DMS79 (cell line): ENCODE measurements around the gene CCR2.
"Not testable (repeated sequence)": the region's sequence is repeated elsewhere in the genome, so short reads cannot be mapped to it uniquely, and the experiment has no call there.

ENCODE experiments used
- DNase-seq: peaks from one replicate; lab custom pipeline; 2025; lab: John Stamatoyannopoulos, UW

Gene CCR2

GRCh38 chr3:46380471-46381221, 26.7 kb downstream of the CCR2 start:
- DNase-seq = no peak

DNA sequence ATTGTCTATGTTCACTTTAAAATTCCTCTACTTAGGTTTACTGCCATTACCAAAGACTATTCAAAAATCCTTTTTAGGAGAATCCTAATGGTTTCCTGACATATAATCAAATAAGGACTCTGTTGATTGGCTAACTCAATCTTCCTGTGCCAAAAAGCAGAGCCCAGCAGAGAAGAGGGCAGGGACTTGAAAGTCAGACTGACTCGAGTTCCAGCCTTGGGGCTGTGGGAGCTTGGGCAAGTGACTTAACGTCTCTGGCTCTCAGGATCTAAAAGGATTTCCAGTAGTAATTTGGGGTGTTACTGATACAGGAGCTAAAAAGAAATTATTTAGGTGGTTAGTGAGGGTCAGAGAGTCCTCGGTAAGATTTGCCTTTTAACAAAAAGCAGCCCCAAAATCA, 27.7 kb downstream of the CCR2 start:
- DNase-seq = no peak

DNA sequence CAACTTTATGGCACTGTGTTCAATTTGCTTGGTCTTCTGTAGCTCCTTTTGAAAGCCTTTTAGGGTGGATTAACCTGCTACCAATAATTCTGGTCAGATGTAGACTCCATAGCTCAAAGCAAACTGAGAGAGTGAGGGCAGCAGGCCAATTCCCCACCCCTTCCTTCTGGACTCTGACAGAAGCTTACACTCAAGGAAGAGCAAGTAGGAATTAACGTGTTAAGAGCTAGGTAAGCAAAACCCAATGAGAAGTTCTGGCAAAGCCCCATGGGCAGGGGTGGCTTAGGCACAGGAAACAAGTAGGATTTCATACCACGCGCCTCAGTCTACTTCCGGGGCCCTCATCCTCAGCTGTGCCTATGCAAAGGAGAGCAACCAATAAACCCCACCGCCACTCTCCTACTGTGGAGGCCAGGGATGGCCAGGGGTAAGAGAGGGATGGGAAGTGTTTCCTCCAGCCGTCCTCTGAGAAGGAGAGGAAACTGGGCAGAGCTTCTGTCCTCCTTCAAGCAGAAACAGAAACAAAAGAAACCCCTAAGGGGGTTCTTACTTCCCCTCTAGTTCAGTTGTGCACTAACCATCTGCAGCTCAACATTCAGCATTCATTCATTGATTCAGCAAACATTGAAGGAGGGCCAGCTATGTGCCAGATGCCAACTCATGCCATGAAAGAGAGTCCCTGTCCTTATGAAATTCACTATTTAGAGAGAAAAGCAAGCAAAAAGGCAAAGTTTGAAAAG, 29.5 kb downstream of the CCR2 start:
- DNase-seq = no peak

DNA sequence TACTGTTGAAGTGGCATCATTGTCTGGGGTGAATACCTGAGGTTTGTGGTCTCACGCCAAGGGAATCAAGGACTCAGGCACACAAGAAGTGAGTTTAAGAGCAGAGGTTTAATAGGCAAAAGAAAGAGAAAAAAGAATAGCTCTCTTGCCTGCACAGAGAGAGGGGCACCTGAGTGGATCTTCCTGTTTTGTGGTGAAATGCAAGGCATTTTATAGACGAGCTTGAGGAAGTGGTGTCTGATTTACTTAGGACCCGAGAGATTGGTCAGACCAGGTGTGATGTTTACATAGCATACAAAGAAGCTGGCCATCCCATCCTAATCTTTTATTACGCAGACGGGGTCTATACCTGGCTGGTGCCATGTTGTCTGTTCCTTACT, 30.0 kb downstream of the CCR2 start:
- DNase-seq = no peak

DNA sequence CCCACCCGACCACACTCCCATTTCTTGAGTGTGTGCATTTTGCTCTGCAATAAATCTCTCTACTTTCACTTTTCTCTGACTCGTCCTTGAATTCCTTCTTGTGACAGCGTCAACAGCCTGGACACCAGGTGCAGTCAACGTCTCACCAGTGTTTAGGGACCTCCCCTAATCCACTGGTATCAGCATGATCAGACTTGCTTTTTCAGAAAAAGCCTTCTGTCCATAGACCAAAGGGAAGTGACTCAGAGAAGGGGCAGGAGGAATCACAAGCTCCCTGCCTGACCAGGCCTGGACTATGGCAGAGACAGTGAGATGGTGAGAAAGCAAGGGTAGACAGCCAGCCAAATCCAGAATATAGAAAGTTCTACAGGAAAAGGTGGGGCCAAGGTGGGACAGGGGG, 32.3 kb downstream of the CCR2 start:
- DNase-seq = no peak

GRCh38 chr3:46388847-46389246, 34.9 kb downstream of the CCR2 start:
- DNase-seq = not testable (repeated sequence)

- DNase-seq = no peak
These were observed 35.4 kb downstream of the CCR2 start for GRCh38 chr3:46389306-46389705.

DNA sequence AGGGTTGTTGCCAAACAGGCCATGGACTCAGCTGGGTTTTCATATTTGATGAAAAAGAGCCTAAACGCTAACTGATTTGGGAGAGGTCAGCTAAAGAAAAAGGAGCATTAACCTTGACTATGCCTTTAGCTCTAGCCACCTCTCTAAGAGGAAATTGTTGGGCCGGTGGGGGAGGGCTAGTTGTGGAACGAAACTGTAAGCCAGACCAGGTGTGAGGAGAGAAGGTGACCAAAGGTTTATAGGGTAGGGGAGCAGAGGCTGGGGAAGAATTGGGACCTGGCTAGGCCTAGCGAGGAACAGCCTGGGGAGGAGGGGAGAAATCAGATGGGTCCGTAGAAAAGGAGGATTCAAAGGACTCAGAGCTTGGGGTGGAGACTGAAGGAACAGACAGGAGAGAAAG, 37.6 kb downstream of the CCR2 start:
- DNase-seq = not testable (repeated sequence)

DNA sequence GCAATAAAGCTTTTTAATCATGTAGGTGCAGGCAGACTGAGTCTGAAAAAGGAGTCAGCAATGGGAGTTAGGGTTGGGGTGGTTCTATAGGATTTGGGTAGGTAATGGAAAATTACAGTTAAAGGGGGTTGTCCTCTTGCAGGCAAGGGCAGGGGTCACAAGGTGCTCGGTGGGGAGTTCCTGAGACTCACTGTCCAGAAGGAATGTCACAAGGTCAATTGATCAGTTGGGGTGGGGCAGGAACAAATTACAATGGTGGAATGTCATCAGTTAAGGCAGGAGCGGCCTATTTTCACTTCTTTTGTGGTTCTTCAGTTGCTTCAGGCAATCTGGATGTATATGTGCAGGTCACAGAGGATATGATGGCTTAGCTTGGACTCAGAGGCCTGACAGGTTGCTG, 39.1 kb downstream of the CCR2 start:
- no peak for DNase-seq

GRCh38 chr3:46393554-46394434, 39.9 kb downstream of the CCR2 start:
- DNase-seq = no peak

DNA sequence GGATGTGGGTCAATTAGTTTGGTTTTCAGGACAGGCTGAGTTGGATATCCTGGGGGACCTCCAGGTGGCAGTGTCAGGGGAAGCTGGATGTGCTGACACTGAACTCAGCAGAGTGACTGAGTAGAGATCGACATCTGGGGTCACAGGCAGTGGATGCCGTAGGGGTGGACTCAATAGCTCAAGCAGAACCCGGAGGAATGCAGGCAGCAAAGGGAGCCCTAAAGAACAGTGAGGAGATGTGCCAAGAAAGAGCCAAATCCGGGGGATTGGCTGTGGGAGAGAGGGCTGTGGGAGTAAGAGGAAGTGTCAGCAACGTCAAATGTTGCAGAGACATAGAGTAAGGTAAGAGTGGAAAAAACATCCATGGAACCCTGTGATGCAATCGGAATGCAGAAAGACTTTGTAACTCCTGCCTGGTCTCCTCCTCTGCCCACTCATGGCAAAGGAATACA, 41.3 kb downstream of the CCR2 start:
- no peak for DNase-seq

- DNase-seq = no peak
These were observed 42.0 kb downstream of the CCR2 start for GRCh38 chr3:46395766-46396530.

GRCh38 chr3:46397111-46397510, 43.2 kb downstream of the CCR2 start:
- no peak for DNase-seq

GRCh38 chr3:46398186-46398955, 44.5 kb downstream of the CCR2 start:
- DNase-seq = no peak

DNA sequence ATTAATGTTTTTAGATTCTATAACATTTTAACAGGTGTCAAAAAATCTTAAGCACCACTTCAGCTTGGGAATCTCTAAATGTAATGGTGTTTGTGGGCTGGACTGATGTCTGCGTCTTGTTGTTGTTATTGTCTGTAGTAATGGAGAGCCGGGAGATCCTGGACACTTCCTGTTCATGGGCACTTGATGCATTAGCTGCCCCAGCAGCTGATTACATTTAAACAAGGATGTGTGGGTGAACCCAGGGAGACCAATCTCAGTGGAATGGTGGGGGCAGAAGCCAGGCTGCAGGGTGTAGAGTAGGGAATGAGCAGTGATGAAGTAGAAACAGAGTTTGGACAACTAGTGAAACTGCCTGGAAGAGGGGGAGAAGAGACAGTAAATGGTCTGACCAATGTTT, 45.2 kb downstream of the CCR2 start:
- no peak for DNase-seq

- no peak for DNase-seq
These were observed 45.6 kb downstream of the CCR2 start for GRCh38 chr3:46399557-46399956.

DNA sequence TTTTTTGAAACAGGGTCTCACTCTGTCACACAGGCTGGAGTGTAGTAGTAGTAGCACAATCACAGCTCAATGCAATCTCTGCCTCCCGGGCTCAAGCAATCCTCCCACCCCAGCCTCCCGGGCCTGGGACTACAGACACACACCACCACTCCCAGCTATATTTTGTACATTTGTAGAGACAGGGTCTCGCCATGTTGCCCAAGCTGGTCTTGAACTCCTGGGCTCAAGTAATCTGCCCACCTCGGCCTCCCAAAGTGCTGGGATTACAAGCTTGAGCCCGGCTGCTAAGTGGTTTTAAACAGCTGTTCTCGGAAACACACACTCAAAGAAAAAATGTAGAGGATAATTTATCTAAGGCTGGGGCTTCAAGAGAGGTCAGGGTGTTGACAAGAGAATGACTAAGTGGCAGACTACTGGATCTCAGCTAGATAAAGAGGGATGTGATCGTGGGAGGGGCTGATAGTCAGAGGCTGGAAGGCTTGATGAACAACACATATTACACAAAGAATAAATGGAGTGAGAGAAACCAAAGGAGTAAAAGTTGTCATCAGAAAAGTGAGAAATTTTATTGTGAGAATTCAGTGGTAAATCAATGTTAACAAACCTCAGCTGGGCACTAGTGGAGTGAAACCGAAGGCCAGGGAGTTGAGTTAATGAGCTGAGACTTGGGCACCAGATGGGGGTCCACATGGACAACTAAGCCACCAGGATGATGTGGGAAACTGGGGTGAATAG, 46.3 kb downstream of the CCR2 start:
- no peak for DNase-seq

DNA sequence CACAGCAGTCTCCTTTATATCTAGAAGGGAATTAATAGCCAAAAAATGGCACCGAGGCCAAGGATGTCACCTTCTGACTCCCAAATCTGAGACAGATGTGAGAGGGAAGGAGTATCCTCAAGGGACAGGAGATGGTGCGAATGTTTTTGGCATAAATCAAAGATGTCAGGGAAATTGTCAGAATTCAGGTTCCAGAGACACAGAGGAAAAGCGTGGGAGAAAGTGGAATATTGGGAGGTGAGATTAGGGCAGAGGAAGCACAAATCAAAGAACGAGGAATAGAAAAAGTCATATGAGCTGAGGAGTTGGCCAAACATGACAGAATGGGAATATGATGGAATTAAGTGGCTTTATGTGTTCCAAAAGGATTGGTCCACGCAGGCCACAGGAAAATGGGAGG, 46.9 kb downstream of the CCR2 start:
- no peak for DNase-seq

DNA sequence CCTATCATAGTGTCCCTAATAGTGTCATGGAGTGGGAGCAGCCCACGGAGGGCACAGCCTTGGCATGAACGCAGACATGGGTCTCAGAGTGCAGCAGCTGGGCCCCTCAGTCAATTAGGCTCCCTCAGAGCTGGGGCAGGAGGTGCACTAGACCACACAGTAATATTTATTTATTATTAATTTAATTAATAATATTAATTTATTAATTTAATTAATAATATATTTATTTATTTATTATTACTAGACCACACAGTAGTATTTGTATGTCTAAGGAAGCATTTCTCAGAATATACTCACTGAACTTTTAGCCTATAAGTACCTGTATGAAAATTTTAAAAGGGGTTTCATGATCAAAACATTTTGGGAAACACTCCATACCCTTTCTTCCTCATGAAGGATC, 47.7 kb downstream of the CCR2 start:
- no peak for DNase-seq

- not testable (repeated sequence) for DNase-seq
These were observed 49.0 kb downstream of the CCR2 start for GRCh38 chr3:46402902-46403301.
